C4-2B (cell line): ENCODE results near the gene BAG3.

Experiments
- CTCF ChIP-seq: fragments of 450-650 bp; conservative IDR thresholded peaks from 2 replicates; pipeline ENCODE4 v1.5.1; 2017; ENCODE audit warnings: mild to moderate bottlenecking
- ZFX ChIP-seq: fragments of 450-650 bp; IDR thresholded peaks from 2 replicates; pipeline ENCODE4 v1.6.1; 2017

GRCh38 chr10:119680050-119680449 lies 28.9 kb downstream of the BAG3 start:
- no peak for TF ChIP-seq CTCF
- TF ChIP-seq ZFX, result no peak
